ENCODE measurements around the gene ARHGAP33.

ARHGAP33 gene

DNA sequence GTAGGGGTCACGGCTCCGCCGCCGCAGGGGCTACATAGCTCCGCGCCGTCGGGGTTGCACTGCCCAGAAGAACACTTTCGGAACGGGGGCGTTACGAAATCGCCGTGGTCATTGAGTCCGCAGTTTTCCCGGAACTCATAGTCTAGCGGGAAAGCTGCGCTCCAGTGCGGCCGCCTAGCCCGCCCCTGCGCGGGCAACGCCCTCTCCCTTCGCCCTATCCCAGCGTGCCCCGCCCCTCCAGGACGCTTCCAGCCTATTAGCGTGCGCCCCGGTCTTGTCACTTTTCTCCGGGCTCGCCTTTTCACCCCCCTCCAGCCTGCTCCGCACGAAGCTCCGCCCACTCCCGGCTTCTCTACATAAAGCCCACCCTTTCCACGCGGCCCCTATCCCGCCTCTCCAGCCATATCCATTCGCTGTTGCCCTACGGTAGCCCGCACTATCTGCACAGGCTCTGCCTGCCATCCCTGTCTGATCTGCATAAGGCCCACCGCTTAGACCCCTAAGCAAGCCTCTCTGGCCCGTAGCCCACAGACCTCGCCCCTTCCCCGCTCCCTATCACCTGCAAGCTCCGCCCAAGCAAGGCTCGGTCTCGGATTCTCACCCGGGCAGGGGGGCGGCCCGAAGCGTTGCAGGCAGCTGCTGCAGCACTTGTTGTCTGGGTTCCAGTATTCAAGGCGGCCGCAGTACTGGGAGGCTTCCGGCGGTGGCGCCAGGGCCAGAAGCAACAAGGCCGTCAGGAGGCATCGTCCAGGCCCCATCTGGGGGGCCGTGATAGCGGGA lies 34.8 kb upstream of the ARHGAP33 start:
- peak; percentile 100 for DNase-seq

DNA sequence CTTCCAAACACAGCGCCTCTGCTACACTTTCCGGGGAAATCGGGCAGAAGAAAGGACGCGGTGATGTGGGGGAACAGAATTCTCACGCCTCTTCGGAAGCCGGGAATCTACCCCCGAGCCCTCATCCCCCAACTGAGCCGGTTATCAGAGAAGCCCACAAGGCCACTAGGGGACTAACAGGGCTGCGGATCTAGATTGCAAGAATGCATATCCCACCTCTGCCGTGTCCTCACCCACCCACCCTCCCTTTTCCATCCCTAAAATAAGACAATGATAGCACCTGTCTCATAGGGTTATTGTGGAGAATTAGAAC lies 34.2 kb upstream of the ARHGAP33 start:
- no peak for DNase-seq

DNA sequence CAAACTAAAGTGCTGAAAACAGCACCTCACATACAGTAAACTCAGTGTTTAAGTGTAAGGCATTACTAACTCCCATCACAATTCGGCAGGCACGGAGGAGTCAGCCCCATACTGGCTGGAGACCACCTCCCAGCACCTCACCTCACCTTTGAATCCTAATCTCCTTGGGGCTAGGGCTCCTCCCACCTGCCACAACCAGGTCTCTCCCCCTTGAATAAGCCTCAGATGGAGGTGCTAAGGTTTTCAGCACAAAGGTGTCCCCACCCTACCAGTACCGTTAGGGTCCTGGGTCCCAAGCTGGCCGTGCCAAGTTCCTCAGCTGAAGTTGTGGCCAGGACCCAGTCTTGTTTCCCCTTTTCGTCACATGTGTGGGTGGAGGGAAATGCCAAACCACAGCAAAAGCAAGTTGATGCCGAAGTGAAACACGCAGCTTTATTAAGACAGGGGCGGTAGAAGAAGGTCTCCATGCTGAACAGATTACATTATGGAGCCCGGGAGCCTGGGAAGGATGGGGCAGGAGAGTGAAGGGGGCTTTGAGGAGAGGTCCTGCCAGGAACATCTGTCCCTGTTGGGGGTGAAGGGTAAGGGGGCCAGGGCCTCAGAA lies 33.1 kb upstream of the ARHGAP33 start, which contains the start of gene IGFLR1:
TSS of gene IGFLR1 (minus strand) at position 332 of the 604 bp plus-strand sequence. CDS start 1,272 bp downstream, outside the sequence.
- DNase-seq = peak; percentile 85

DNA sequence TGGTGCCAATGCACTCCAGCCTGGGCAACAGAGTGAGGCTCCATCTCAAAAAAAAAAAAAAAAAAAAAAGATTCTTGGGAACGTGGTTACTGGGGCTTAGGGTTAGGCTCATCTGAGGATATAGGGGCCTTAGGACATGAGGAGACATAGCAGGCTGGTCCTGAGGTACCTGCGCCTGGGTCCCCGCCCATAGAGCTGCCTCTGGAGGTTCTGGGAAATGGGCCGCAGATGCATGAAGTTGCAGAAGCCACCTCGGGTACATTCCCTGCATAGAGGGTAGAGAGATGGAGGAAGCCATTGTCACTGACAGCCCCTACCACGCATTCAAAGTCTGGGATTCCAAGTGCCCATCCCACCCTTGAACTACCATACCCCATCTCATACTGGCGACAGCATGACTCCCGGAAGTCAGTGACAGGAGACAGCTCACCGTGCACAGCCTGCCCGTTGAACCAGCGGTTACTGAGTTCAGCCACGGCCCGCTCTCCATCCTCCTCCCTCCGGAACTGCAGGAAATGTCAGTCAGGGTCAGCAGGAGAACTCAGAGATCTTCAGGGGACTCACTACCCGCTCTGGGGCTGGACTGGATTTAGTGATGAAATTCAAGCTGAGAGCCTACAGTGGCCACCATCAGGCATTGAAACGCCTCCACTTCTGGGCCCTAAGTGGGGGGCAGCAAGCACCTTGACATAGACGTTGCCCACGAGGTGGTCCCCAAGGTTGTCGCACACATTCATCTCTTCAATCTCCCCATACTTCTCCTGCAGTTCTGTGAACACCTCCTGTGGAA lies 31.5 kb upstream of the ARHGAP33 start:
- DNase-seq = no peak

DNA sequence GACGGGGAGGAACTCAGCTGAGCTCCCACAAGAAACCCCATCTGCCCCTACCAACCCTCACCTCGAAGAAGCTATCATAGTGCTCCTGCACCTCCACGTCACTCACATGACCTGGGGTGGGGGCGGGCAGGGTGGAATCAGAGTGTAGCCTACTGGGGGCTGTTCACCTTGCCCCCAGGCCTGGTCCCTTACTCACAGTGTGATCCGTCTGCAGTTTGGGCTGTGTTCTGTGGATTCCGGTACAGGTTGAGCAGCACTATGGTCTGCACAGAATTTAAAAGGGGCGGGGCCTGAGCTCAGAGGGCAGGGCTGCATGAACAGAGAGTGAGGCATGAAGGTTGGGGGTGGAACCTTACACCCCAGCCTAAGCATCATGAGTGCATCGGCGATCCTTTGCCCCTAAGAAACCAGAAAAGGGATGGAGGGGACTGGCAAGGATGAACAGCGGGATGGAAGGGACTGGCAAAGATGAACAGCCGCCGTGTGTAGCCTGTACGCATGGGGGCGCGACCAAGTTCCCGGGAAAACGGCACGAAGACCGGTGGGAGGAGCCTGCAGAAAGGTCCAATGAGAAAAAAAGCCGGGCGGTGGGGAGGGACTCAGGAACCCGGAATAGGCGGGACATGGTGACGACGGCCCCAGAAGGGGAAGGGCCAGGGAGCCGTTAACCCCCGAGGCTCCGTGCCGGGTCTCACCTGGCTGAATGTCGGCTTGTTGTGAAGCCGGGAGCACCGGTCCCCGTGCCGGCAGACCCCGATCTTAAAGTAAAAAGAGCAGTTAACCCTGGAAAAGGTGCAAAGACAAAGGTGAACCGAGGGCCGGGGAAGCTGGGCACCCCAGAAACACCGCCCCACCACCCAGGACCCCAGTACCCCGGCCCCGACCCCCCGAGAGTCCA lies 30.7 kb upstream of the ARHGAP33 start:
- DNase-seq = peak; percentile 99

DNA sequence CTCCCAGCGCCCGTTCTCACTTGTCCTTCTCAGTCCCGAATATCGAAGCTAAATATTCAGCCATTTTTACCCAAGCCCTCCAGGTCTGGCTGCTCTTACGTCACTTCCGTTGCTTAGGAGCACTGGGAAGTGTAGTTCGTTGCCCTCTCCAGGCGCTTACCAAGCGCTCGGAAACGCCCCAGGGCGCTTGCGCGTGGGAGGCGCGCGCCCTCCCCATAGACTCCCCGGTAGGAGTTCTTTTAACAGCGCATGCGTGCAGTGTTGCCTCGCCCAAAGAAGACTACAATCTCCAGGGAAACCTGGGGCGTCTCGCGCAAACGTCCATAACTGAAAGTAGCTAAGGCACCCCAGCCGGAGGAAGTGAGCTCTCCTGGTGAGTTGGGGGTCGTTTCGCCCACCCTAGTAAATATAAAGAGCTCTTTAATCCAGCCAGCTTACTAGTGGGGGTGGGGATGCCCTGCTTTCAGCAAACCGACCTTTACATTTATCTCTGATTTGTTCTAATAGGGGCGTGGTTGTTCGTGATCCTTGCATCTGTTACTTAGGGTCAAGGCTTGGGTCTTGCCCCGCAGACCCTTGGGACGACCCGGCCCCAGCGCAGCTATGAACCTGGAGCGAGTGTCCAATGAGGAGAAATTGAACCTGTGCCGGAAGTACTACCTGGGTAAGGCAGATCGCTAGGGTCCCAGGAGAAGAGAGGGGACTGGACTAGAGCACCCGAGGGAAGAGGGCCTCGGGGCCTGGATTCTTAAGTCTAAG lies 29.9 kb upstream of the ARHGAP33 start, which contains the start of the genes PSENEN and U2AF1L4:
TSS of gene PSENEN (plus strand) at position 324 of the 759 bp plus-strand sequence. CDS start at position 604, 280 bp downstream.
TSS of gene U2AF1L4 (minus strand) at position 91 of the 759 bp plus-strand sequence. CDS start at position 64, 27 bp downstream.
- peak; percentile 100 for DNase-seq

DNA sequence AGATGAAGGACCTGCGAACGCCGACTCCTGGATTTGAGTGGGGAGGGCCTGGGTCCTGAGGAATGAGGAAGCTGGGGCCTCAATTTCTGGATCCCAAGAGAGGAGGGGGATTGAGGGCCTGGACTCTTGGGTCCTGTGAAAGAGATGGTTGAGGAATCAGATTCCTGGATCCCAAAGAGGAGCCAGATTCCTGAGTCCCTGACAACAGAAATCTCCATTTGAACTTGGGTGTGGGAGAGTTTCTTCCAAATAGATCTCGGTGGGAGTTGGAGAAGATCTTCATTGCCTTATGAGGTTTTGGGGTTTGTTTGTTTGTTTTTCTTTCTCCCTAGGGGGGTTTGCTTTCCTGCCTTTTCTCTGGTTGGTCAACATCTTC lies 29.3 kb upstream of the ARHGAP33 start:
- DNase-seq = no peak

DNA sequence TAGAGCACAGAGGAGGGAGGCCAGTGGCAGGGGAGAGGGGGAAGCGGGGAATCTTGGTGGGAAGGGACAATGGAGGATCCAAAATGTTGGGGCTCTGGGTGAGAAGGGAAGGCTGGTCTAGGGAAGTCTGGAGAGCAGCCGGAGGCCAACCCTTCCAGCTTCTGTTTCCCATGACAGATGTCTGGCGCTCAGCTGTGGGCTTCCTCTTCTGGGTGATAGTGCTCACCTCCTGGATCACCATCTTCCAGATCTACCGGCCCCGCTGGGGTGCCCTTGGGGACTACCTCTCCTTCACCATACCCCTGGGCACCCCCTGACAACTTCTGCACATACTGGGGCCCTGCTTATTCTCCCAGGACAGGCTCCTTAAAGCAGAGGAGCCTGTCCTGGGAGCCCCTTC lies 28.8 kb upstream of the ARHGAP33 start:
- no peak for DNase-seq

DNA sequence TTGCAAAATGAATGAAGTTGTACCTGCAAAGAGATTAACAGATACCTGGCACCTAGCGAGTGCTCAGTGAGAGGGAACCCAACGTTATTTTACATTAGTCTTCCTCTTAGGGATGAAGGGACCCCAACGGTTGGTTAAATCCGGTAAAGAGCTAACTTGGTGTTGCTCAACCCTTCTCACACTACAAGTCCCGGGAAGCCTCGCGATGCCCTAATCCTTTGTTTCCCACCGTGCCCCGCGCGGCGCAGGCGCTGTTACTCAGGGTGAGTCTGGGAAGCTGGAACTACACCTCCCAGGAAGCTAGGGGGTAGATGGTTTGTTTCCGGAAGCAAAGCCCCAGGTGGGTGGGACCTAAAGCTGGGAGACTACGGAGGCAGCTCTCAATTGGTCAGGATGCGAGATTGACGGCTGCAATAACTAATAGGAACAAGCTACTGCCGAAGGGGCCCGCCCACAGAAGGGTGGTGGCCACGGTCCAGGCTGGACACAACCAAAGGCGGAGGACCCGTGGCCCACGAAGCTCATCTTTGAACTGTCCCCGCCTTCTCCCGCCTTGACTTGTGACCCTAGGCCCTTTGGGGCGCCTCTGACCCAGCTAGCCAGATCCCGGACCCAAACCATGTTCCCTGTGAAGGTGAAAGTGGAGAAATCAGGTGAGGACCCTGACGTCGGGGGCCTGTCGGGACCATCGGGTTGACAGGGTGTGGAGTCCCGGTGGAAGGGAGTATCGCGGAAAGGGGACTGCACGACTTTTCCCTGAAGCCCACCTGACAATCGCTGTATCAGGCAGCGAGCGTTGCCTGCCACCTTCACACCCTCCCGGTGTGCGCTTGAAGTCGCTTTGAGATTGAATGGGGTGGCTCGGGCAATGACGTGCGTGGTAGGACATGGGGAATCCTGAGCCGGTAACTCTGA lies 27.0 kb upstream of the ARHGAP33 start, which contains the start of gene LIN37:
TSS of gene LIN37 (plus strand) at position 471 of the 915 bp plus-strand sequence. CDS start at position 620, 149 bp downstream.
- DNase-seq = peak; percentile 100

DNA sequence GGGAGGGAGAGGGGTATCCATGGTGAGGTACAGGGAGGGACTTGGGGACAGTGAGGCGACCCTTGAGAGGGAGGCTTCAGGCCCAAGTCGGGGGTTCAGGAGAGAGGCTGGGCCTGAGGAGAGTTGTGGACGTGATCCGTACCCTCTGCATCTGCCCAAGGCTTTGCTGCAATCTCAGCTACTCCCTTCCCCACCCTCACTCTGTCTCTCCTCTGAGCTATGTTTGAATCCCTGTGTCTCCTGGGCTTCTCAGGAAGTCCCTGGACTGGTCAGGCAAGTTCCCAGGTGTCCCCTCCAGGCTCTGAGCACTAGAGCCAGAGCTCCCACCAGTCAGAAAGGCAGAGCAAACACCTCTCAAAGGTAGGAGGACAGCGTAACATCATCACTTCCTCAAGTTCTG lies 25.2 kb upstream of the ARHGAP33 start:
- no peak for DNase-seq

DNA sequence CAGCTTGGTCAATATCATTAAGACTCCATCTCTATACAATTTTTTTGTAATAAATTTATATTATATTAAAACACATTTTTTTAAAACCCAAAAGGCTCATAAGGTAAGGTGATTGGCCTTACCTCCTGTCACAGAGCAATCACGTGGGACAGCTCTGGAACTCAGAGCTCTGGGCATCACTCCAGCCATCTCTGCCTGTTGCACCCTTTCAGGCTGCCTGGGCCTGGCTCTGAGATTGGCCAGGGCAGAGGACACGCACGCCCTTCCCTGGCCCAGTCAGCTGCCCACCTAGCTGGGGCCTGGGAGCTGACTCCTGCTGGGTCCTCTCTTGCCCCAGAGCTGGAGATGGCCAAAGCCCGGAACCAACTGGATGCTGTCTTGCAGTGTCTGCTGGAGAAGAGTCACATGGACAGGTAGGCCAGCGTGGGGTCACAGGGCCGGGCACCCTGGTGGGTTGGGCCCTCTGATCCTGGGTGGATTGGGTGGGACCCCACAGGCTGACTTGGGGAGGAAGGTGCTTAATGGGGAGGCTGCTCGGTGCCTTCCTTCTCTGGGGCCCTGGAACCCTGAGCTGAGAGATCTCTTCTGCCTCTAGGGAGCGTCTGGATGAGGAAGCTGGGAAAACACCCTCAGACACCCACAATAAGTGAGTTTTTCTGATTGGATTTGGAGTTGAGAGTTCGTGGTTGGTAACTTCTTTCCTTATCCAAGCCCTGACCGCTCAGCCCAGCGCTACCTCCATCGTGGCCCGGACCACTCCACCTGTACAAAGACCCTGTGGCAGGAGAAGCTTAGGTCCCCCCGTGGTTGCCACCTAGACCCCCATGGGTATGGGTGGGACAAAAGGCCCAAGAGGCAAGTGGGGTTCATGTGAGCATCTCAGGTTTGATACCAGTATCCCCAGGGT lies 23.3 kb upstream of the ARHGAP33 start:
- no peak for DNase-seq

DNA sequence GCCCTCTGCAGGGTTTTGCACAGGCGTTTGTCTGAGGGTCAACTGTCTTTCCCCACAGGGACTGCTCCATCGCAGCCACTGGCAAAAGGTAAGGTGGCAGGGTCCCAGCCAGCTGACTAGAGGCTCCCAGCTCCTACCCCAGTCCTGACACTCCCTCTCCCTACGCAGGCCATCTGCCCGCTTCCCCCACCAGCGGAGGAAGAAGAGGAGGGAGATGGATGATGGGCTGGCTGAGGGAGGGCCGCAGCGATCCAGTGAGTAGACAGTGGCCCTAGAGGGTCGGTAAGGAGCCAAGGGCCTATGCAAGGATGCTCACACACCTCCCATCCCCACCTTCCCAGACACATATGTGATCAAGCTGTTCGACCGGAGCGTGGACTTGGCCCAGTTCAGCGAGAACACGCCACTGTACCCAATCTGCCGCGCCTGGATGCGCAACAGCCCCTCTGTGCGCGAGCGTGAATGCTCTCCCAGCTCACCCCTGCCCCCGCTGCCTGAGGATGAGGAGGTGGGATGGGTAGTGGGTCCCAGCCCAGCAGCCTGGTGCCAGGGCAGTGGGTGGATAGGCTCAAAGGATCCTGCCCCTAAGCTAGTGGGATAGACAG lies 22.5 kb upstream of the ARHGAP33 start:
- no peak for DNase-seq

DNA sequence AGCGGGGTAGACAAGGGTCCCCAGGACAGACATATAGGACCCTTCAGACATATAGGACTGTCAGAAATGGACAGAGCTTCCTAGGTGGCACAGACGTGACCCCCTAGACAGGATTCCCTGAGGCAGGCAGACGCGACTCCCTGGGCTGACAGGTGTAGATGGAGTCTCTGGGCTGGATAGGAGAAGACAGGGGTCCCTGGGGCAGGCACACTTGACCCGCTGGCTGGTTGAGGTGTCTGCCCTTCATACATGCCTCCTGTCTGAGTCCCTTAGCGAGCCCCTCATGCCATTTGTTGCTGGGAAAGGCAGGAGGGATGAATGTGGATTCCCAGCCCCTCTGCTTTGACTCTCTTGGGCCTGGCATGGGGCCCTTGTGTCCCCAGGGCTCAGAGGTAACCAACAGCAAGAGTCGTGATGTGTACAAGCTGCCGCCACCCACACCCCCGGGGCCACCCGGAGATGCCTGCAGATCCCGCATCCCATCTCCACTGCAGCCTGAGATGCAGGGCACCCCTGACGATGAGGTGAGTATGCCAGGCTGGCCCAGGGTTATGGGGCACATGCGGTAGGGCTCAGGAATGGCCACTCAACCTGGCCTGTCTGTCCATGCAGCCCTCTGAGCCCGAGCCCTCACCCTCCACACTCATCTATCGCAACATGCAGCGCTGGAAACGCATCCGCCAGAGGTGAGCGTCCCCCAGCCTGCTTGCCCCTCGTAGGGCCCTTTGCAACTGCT lies 21.6 kb upstream of the ARHGAP33 start:
- DNase-seq = no peak

DNA sequence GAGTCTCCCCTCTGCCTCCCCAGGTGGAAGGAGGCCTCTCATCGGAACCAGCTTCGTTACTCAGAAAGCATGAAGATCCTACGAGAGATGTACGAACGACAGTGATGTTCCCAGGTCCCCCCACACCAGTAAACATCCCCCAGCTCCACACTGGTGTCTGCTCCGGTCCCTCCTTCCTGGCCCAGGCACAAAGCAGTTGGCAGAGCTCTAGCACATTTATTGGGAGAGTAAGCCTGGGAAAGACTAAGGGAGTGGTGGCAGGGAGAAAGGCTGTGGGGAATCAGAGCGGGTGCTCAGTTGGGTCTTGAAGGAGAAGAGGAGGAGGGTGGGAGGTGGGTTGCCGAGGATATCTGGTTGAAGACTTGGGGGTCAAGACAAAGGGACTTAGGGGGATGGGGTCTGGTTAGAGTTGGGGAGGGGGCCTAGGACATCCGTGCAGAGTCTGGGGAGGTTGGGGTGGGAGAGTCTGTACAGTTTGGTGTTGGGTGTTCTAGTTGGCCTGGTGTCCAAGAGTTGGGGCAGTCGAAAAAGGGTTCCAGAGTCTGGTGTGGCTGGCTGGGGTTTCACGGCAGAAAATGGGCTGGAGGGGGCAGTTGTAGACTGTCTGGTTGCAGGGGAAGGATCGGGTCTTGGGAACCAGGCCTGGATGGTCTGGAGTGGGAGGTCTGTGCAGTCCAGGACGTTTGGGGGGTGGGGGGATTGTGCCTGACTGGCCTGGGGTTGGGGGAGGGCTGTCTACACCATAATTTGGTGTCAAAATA lies 20.8 kb upstream of the ARHGAP33 start:
- DNase-seq = no peak

DNA sequence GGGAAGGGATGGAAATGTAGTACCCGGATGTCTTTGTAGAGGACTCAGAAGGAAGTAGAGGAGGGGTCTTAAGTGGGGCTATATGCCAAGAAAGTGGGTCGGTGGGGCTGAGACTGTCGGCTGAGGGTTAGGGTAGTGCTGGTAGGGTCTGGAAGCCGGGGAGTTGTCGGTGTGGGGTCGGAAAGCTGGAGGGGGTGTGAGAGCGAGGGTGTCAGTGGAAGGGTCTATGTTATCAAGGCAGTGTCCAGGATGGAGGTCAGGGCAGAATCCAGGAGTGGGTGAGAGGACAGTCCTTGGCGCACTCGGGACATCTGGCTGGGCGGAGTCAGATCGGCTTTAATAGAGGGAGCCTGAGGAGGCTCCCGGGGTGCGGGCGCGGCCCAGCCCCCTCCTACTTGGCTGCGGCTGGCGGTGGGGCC lies 20.2 kb upstream of the ARHGAP33 start:
- DNase-seq = no peak

DNA sequence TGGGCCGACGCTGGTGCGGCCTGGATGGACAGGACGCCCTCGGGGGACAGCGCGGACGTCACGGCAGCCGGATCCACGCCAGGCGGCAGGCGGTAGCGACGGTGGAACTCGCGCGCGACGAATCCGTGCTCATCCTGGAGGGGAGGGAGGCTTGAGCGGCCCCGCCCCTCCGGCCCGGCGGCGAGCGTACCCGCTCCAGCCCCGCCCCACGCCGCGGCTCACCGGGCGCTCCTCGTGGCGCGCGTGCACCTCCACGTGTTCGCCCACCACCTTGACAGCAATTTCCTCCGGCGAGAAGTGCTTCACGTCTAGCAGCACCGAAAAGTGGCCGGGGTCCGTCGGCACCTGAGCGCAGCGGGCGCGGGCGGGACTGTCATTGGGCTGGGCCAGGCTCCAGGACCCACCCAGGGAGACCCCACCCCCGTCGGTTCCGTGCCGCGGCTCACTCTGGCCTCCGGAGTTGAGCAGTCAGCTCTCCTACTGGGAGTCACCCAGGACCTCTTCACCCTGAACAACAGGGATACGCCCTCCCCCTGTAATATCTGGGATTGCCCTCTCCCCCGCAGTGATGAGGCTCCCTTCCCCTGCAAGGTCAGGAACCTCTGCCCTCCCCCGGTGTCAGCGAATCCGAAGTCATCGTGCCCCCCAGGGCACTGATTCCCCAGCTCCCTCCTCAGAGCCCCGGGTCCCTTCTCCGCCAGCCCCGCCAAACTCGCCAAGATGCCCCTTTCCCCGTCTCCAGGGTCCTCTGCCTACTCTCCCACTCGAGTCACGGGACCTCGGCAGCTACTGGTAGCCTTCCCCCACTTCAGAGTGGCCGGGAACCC lies 19.6 kb upstream of the ARHGAP33 start:
- no peak for DNase-seq

Measured in OCI-M1 (cell line).